ENCODE results near the gene NYAP1. TPM values are rescaled to one million over a fixed set of nuclear protein-coding genes. Genes with fewer than 3 reads are reported as not detected.

The NYAP1 gene
- total and polyA plus RNA-seq, 7 donors: 0.08 to 0.32 (median 0.15) TPM

DNA sequence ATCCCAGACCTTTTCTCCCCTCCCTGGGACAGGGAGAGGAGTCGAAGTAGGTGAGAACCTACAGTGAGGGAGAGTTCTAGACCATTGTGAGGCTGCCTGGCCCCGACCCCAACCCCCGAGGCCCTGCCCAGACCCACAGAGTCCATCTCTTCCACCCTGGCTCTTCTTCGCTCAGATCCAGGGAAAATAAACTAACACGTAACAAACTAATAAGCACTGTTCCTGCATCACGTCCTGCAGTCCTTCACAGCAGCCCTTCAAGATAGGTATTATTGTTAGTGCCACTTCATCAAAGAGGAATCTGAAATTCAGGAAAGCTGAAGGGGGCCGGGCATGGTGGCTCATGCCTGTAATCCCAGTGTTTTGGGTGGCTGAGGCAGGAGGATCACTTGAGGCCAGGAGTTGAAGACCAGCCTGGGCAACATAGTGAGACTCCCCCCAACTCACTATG, 19.5 kb upstream of the NYAP1 start, which contains the start of gene SPACDR:
TSS of gene SPACDR (minus strand) at position 51 of the 451 bp plus-strand sequence. CDS start 235 bp downstream, outside the sequence.
- no peak for ATAC-seq
- intact Hi-C loops (cut with DNase I): no loop called here
- no peaks in the 10 kb centered on the region for H3K36me3 ChIP-seq (ENCODE audit: insufficient read depth in 1 of 2, low read depth in 1 of 2)

DNA sequence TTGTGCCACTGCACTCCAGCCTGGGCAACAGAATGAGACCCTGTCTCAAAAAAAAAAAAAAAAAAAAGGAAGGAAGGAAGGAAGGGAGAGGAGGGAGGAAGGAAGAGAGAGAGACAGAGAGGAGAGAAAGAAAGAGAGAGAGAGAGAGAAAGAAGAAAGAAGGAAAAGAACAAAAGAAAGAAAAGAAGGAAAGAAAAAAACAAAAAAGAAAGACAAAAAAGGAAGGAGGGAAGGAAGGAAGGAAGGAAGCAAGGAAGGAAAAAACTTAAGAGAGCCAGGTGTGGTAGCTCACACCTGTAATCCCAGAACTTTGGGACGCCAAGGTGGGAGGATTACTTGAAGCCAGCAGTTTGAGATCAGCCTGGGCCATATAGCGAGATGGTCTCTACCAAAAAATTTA, 18.9 kb upstream of the NYAP1 start:
- peaks cover 11% of the 10 kb centered on the region for H3K4me1 ChIP-seq
- intact Hi-C loops (cut with DNase I): loop anchor here (5.0 kb wide), 2 partner anchors 98 to 228 kb away; partner anchors contain the start of gene GIGYF1 (in 1 of the 2)

More for the DNA sequence above, 19.5 kb upstream of the NYAP1 start, which contains the start of gene SPACDR:
- Histone ChIP-seq H3K27ac (no peak within 1 kb of the TSS), H3K4me3 (no peak within 1 kb of the TSS), H3K27me3 (ENCODE audit: insufficient read depth in 3 of 3, low read length in 2 of 3) (no peaks in the 10 kb centered on the region), H3K4me1 (peaks cover 7% of the 10 kb centered on the region), H3K9me3 (no peaks in the 10 kb centered on the region)
- 72 to 86% (median 74%) methylated on average over 7 of the region's 7 CpGs for WGBS, 3 donors
- DNase-seq: no peak
- TF ChIP-seq, protein P1, sequence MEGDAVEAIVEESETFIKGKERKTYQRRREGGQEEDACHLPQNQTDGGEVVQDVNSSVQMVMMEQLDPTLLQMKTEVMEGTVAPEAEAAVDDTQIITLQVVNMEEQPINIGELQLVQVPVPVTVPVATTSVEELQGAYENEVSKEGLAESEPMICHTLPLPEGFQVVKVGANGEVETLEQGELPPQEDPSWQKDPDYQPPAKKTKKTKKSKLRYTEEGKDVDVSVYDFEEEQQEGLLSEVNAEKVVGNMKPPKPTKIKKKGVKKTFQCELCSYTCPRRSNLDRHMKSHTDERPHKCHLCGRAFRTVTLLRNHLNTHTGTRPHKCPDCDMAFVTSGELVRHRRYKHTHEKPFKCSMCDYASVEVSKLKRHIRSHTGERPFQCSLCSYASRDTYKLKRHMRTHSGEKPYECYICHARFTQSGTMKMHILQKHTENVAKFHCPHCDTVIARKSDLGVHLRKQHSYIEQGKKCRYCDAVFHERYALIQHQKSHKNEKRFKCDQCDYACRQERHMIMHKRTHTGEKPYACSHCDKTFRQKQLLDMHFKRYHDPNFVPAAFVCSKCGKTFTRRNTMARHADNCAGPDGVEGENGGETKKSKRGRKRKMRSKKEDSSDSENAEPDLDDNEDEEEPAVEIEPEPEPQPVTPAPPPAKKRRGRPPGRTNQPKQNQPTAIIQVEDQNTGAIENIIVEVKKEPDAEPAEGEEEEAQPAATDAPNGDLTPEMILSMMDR (IDR thresholded peaks at IDR 0.05): no peak

DNA sequence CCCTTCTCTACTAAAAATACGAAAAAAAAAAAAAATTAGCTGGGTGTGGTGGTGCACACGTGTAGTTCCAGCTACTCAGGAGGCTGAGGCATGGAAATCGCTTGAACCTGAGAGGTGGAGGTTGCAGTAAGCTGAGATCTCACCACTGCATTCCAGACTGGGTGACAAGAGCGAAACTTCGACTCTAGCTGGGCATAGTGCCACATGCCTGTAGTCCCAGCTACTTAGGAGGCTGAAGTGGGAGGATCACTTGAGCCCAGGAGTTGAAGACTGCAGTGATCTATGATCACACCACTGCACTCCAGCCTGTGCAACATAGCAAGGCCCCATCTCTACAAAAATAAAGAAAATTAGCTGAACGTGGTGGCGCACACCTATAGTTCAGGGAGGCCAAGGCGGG, 18.4 kb upstream of the NYAP1 start:
- Histone ChIP-seq H3K27ac (no peak overlapping the region), H3K4me1 (peaks cover 11% of the 10 kb centered on the region), H3K36me3 (ENCODE audit: insufficient read depth in 1 of 2, low read depth in 1 of 2) (peaks cover 0 to 2% of the 10 kb centered on the region in 2 donors), H3K4me3 (no peak overlapping the region), H3K9me3 (no peaks in the 10 kb centered on the region), H3K27me3 (ENCODE audit: insufficient read depth in 3 of 3, low read length in 2 of 3) (no peaks in the 10 kb centered on the region)
- DNase-seq (no peak), ATAC-seq (no peak)
- TF ChIP-seq, protein P1 (IDR thresholded peaks at IDR 0.05): no peak
- 54 to 60% (median 60%) methylated on average over 8 of the region's 8 CpGs for WGBS, 3 donors
- intact Hi-C loops (cut with DNase I): loop anchor here (5.0 kb wide), 2 partner anchors 97 to 227 kb away; partner anchors contain the start of gene GIGYF1 (in 1 of the 2)

More for the DNA sequence above, 18.9 kb upstream of the NYAP1 start:
- 93 to 94% (median 94%) methylated on average over 2 of the region's 2 CpGs for WGBS, 3 donors
- no peak for ATAC-seq
- no peaks in the 10 kb centered on the region for H3K9me3 ChIP-seq
- H3K27me3 ChIP-seq (ENCODE audit: insufficient read depth in 3 of 3, low read length in 2 of 3): no peaks in the 10 kb centered on the region
- TF ChIP-seq, protein P1 (IDR thresholded peaks at IDR 0.05): no peak
- no peak overlapping the region for H3K4me3 ChIP-seq
- no peaks in the 10 kb centered on the region for H3K36me3 ChIP-seq (ENCODE audit: insufficient read depth in 1 of 2, low read depth in 1 of 2)
- no peak overlapping the region for H3K27ac ChIP-seq
- no peak for DNase-seq

DNA sequence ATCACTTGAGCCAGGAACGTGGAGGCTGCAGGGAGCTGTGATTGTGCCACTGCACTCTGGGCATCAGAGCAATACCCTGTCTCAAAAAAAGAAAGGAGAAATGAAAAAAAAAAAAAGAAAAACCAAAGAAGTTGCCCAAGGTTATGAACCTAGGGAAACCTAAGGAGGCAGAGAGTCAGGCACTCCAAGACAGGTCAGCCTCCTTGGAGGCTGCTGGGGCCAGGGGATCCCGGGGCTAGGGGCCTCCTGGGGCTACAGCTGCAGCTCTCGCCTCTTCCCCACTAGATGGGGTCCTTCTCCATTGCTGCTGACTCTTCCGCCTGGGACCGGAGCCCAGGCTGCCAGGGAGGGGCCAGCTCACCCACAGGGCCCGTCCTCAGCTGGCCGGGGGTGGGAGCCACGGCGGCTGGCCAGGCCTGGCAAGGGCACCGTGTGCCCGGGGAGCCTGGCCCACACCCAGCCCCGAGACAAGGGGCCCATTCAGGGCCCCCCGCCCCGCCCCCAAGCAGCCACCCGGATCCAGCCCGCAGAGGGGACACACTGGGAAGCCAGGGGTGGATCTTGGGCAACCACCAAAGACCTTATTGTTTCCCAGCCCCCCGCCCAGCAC, 17.9 kb upstream of the NYAP1 start:
- H3K4me3 ChIP-seq: peak overlapping the region; percentile 31
- intact Hi-C loops (cut with DNase I): loop anchor here (2.0 to 5.0 kb wide), 3 partner anchors 96 to 259 kb away; partner anchors contain the start of gene GIGYF1 (in 1 of the 2)
- H3K36me3 ChIP-seq (ENCODE audit: insufficient read depth in 1 of 2, low read depth in 1 of 2): peaks cover 0 to 5% of the 10 kb centered on the region in 2 donors

More for the DNA sequence above, 17.9 kb upstream of the NYAP1 start:
- ATAC-seq: peak; percentile 85 to 90 (median 88)
- H3K27ac ChIP-seq: no peak overlapping the region
- TF ChIP-seq, protein P1 (IDR thresholded peaks at IDR 0.05): peak; percentile 59
- no peaks in the 10 kb centered on the region for H3K27me3 ChIP-seq (ENCODE audit: insufficient read depth in 3 of 3, low read length in 2 of 3)
- no peaks in the 10 kb centered on the region for H3K9me3 ChIP-seq
- 4 to 9% (median 7%) methylated on average over 8 to 17 of the region's 17 CpGs for WGBS, 3 donors
- peak; percentile 76 to 87 for DNase-seq
- H3K4me1 ChIP-seq: peaks cover 11% of the 10 kb centered on the region
